Panc1 (cell line): ENCODE data around the gene SMAD6. TPM values are rescaled to one million over a fixed set of nuclear protein-coding genes. Genes with fewer than 3 reads are reported as not detected.
A peak's percentile ranks its signal among the peaks of the same experiment; 100 is the strongest.

ENCODE experiments used
- ATAC-seq: fragments of 200-7000 bp; cut with Tn5 transposase; 2 replicates; pipeline ENCODE4 v1.9.1; 2020; ENCODE audit warnings: mild to moderate bottlenecking, moderate library complexity
- BruUV-seq: library from RNA; stranded (reverse); fragments of 400-500 nt; replicated peaks from 2 replicates; lab custom pipeline; 2021; lab: Mats Ljungman, UMichigan
- CTCF ChIA-PET: fragments of 300-600 bp; sonication (Branson Sonifier 250); formaldehyde crosslinking; loops from one replicate; lab custom pipeline; 2022; ENCODE audit warnings: antibody characterized with exemption; lab: Charles Lee
- POLR2A ChIA-PET: fragments of 300-600 bp; sonication (Branson Sonifier 250); formaldehyde crosslinking; loops from one replicate; lab custom pipeline; 2022; ENCODE audit warnings: antibody characterized with exemption; lab: Charles Lee
- DNase-seq: peaks from one replicate; pipeline ENCODE4 v3.0.0-alpha.2; 2010; ENCODE audit warnings: low read depth, low spot score
- H3K27ac ChIP-seq: 2 replicates; pipeline ENCODE4 v1.5.1; 2011; ENCODE audit warnings: mild to moderate bottlenecking, low read length, inconsistent platforms
- H3K27me3 ChIP-seq: fragments of 200-500 bp; sonication (Bioruptor generic); 2 replicates; pipeline ENCODE4 v1.6.0; 2014; ENCODE audit warnings: low read length, inconsistent platforms; ENCODE audit not compliant: control insufficient read depth, insufficient read depth
- H3K36me3 ChIP-seq: fragments of 200-500 bp; sonication (Bioruptor generic); 2 replicates; pipeline ENCODE4 v1.5.1; 2014; ENCODE audit warnings: inconsistent platforms, mild to moderate bottlenecking, low read length, moderate library complexity; ENCODE audit not compliant: control insufficient read depth, insufficient read depth
- H3K4me1 ChIP-seq: 2 replicates; pipeline ENCODE4 v1.5.1; 2011; ENCODE audit warnings: inconsistent platforms, mild to moderate bottlenecking, low read length, moderate library complexity; ENCODE audit not compliant: control insufficient read depth, insufficient read depth
- H3K4me3 ChIP-seq, 2 experiments: 2 replicates each; pipeline ENCODE4 v1.5.1; 2011 to 2012; ENCODE audit warnings: low read depth in 2 of 2, low read length in 2 of 2, mild to moderate bottlenecking in 2 of 2, inconsistent platforms in 1 of 2, moderate library complexity in 1 of 2
- H3K9me3 ChIP-seq: fragments of 200-500 bp; sonication (Bioruptor generic); 2 replicates; pipeline ENCODE4 v1.5.1; 2014; ENCODE audit warnings: low read depth, mild to moderate bottlenecking, inconsistent platforms, low read length, moderate library complexity; ENCODE audit not compliant: control insufficient read depth, insufficient read depth
- POLR2AphosphoS5 ChIP-seq: IDR thresholded peaks from 2 replicates; pipeline ENCODE4 v1.6.1; 2012; ENCODE audit warnings: mild to moderate bottlenecking, low read depth, low read length, moderate library complexity
- REST ChIP-seq, 2 experiments: IDR thresholded peaks; 2 replicates each; pipeline ENCODE4 v1.6.1; 2011 to 2012; ENCODE audit warnings: low read depth in 2 of 2, control low read depth in 1 of 2, low read length in 1 of 2, mild to moderate bottlenecking in 1 of 2, moderate library complexity in 1 of 2; ENCODE audit not compliant: insufficient read depth in 1 of 2
- SIN3A ChIP-seq: IDR thresholded peaks from 2 replicates; pipeline ENCODE4 v1.6.1; 2012; ENCODE audit warnings: low read depth, mild to moderate bottlenecking, low read length, moderate library complexity, borderline replicate concordance; ENCODE audit not compliant: insufficient read depth
- TCF7L2 ChIP-seq: IDR thresholded peaks from 2 replicates; pipeline ENCODE4 v1.6.1; 2011; ENCODE audit warnings: mild to moderate bottlenecking, low read depth, low read length, inconsistent platforms
- in situ Hi-C: cut with HindIII; loops from 2 replicates; pipeline ENCODE4 v1.10.0; 2016; ENCODE audit warnings: low sequenced_read_pairs, low pct_unique_long_range_greater_than_20kb
- intact Hi-C: fragments of 100-400 bp; cut with micrococcal nuclease; formaldehyde crosslinking; loops from one replicate; pipeline ENCODE4 v1.10.0; 2022; ENCODE audit not compliant: unreplicated experiment
- total RNA-seq: library from RNA; stranded (reverse); gene quantifications from one replicate; pipeline ENCODE4 v1.2.1, GENCODE V29; 2021; ENCODE audit not compliant: unreplicated experiment
- TF ChIP-seq, protein P1 (sequence below): fragments of 450-650 bp; IDR thresholded peaks from 2 replicates; pipeline ENCODE4 v1.5.1; 2017; ENCODE audit warnings: mild to moderate bottlenecking

The SMAD6 gene
- total RNA-seq, 1 experiment from 2014 or later, result 45.9 TPM

- Histone ChIP-seq H3K9me3 (no peaks in the 10 kb centered on the region), H3K4me1 (peaks cover 21% of the 10 kb centered on the region), H3K4me3 (no peak overlapping the region), H3K27me3 (no peaks in the 10 kb centered on the region), H3K27ac (peak overlapping the region; percentile 55; the same call in 1 of the 2 replicates), H3K36me3 (no peaks in the 10 kb centered on the region)
- no TSS peak for BruUV-seq
- POLR2A ChIA-PET, result no interaction called here
- no peak for TF ChIP-seq POLR2AphosphoS5
- TF ChIP-seq TCF7L2, result no peak
- TF ChIP-seq REST (IDR thresholded peaks at IDR 0.05; ENCODE audit: insufficient read depth in 1 of 2, low read depth in 2 of 2, low read length in 1 of 2), result no peak
- TF ChIP-seq, protein P1, sequence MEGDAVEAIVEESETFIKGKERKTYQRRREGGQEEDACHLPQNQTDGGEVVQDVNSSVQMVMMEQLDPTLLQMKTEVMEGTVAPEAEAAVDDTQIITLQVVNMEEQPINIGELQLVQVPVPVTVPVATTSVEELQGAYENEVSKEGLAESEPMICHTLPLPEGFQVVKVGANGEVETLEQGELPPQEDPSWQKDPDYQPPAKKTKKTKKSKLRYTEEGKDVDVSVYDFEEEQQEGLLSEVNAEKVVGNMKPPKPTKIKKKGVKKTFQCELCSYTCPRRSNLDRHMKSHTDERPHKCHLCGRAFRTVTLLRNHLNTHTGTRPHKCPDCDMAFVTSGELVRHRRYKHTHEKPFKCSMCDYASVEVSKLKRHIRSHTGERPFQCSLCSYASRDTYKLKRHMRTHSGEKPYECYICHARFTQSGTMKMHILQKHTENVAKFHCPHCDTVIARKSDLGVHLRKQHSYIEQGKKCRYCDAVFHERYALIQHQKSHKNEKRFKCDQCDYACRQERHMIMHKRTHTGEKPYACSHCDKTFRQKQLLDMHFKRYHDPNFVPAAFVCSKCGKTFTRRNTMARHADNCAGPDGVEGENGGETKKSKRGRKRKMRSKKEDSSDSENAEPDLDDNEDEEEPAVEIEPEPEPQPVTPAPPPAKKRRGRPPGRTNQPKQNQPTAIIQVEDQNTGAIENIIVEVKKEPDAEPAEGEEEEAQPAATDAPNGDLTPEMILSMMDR, result no peak
- TF ChIP-seq SIN3A, result no peak
- DNase-seq (no peak), ATAC-seq (no peak)
- in situ Hi-C loops, result no loop called here
- CTCF ChIA-PET, result no interaction called here
- intact Hi-C loops, result no loop called here
Observed at GRCh38 chr15:66795851-66796250, 93.8 kb downstream of the SMAD6 start.

GRCh38 chr15:66796343-66796742, 94.3 kb downstream of the SMAD6 start:
- H3K27me3 ChIP-seq, result no peaks in the 10 kb centered on the region
- no peak for ATAC-seq
- CTCF ChIA-PET, result interaction anchor here (0.6 kb wide), 1 partner anchor 58 kb away, joined by 13 read pairs; no protein-coding TSS in a partner anchor
- POLR2A ChIA-PET, result interaction anchor here (0.6 kb wide), 1 partner anchor 14 kb away, joined by 8 read pairs; no protein-coding TSS in a partner anchor
- H3K4me3 ChIP-seq, result no peak overlapping the region
- no peaks in the 10 kb centered on the region for H3K9me3 ChIP-seq
- H3K4me1 ChIP-seq, result peaks cover 25% of the 10 kb centered on the region
- intact Hi-C loops, result no loop called here
- DNase-seq, result no peak
- in situ Hi-C loops, result no loop called here
- no peak for TF ChIP-seq POLR2AphosphoS5
- TF ChIP-seq TCF7L2, result no peak
- TF ChIP-seq SIN3A, result no peak
- TF ChIP-seq, protein P1, result no peak
- TF ChIP-seq REST (IDR thresholded peaks at IDR 0.05; ENCODE audit: insufficient read depth in 1 of 2, low read depth in 2 of 2, low read length in 1 of 2), result no peak
- H3K27ac ChIP-seq, result peak overlapping the region; percentile 55
- BruUV-seq, result no TSS peak
- no peaks in the 10 kb centered on the region for H3K36me3 ChIP-seq
